MM.1S (cell line): ENCODE data around the gene ZNF598.

ENCODE experiments used
- CTCF ChIP-seq: fragments of 300-600 bp; sonication (generic); IDR thresholded peaks from 2 replicates; pipeline ENCODE4 v1.5.1; 2016; ENCODE audit warnings: antibody characterized with exemption, low read length, mixed read lengths
- EZH2 ChIP-seq: fragments of 300-600 bp; sonication (generic); optimal IDR thresholded peaks from 2 replicates; pipeline ENCODE3; 2017; ENCODE audit warnings: low read depth, mild to moderate bottlenecking, antibody characterized with exemption, low read length, mixed read lengths
- EZH2phosphoT487 ChIP-seq: fragments of 300-600 bp; sonication (generic); IDR thresholded peaks from 2 replicates; pipeline ENCODE4 v1.6.1; 2018; ENCODE audit warnings: antibody characterized with exemption, low read length

DNA sequence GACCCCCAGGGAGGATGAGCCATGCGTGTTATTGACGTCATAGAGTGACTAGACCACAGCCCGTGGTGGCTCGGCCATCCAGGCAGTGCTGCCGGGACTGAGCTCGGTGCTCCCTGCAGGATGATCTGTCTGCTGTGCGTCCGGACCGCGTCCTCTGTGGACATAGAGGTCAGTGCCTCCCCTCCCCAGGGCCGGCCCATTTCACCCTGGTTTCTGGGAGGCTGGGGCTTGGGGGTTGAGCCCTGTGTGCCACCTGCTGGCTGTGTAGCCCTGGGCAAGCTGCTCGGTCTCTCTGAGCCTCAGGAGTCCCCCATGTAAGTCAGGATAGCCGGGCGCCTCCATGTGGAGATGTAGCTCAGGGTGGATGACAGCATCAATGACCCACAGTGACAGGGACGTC, 46.5 kb upstream of the ZNF598 start:
- TF ChIP-seq CTCF (no peak; the same call in 1 of the 2 replicates), EZH2 (no peak), EZH2phosphoT487 (no peak)
